K562 (cell line): ENCODE data around the gene CRYZL1. TPM values are rescaled to one million over a fixed set of nuclear protein-coding genes. Genes with fewer than 3 reads are reported as not detected.

ENCODE experiments used
- ARNT ChIP-seq, 2 experiments: fragments of 450-650 bp; IDR thresholded peaks; 2 replicates each; pipeline ENCODE4 v1.6.1; 2016; ENCODE audit warnings: mild to moderate bottlenecking in 1 of 2
- ATF1 ChIP-seq, 2 experiments: fragments of 450-650 bp in 1 of 2; IDR thresholded peaks; 2 replicates each; pipeline ENCODE4 v1.6.1; 2016; ENCODE audit warnings: missing compliant biosample characterization in 1 of 2, missing genetic modification characterization in 1 of 2
- BACH1 ChIP-seq: fragments of 200-800 bp; sonication (Bioruptor generic); IDR thresholded peaks from 2 replicates; pipeline ENCODE4 v1.6.1; 2016; ENCODE audit warnings: missing genetic modification characterization, missing compliant biosample characterization
- CBX1 ChIP-seq: sonication (generic); IDR thresholded peaks from 2 replicates; pipeline ENCODE4 v1.6.1; 2016; ENCODE audit warnings: antibody characterized with exemption, low read depth, mild to moderate bottlenecking
- CC2D1A ChIP-seq: fragments of 450-650 bp; IDR thresholded peaks from 2 replicates; pipeline ENCODE4 v1.6.1; 2017; ENCODE audit warnings: mild to moderate bottlenecking
- CREM ChIP-seq: IDR thresholded peaks from 2 replicates; pipeline ENCODE4 v1.6.1; 2014; ENCODE audit warnings: antibody characterized with exemption, low read depth
- CXXC5 ChIP-seq: fragments of 250-450 bp; sonication (Bioruptor Pico); IDR thresholded peaks from 2 replicates; pipeline ENCODE4 v1.8.0; 2022; ENCODE audit warnings: inconsistent platforms, mild to moderate bottlenecking, moderate library complexity
- E2F4 ChIP-seq: sonication (generic); formaldehyde crosslinking; IDR thresholded peaks from 2 replicates; pipeline ENCODE4 v1.8.0; 2022; ENCODE audit warnings: mild to moderate bottlenecking, low read depth, missing genetic modification reagents
- ELF1 ChIP-seq: fragments of 200-800 bp; sonication (Bioruptor generic); IDR thresholded peaks from 2 replicates; pipeline ENCODE4 v1.6.1; 2016; ENCODE audit warnings: missing genetic modification characterization, missing compliant biosample characterization
- ETV1 ChIP-seq: fragments of 450-650 bp; conservative IDR thresholded peaks from 2 replicates; pipeline ENCODE4 v1.6.1; 2016; ENCODE audit warnings: missing genetic modification characterization, control low read depth, low read depth, missing compliant biosample characterization
- FOXJ3 ChIP-seq: sonication (generic); formaldehyde crosslinking; IDR thresholded peaks from 2 replicates; pipeline ENCODE4 v1.4.0; 2020; ENCODE audit warnings: mild to moderate bottlenecking, missing genetic modification reagents
- HDAC2 ChIP-seq: fragments of 450-650 bp; IDR thresholded peaks from 2 replicates; pipeline ENCODE4 v1.6.1; 2016; ENCODE audit warnings: mild to moderate bottlenecking
- HES1 ChIP-seq: fragments of 450-650 bp; IDR thresholded peaks from 2 replicates; pipeline ENCODE4 v1.6.1; 2016; ENCODE audit warnings: low read depth, mild to moderate bottlenecking, moderate library complexity
- KDM1A ChIP-seq, 2 experiments: fragments of 450-650 bp; IDR thresholded peaks; 2 replicates each; pipeline ENCODE4 v1.6.1; 2016; ENCODE audit warnings: mild to moderate bottlenecking in 2 of 2
- MAFF ChIP-seq: IDR thresholded peaks from 2 replicates; pipeline ENCODE4 v1.6.1; 2012; ENCODE audit warnings: low read length, improper control_type of control experiment
- MLLT1 ChIP-seq, 2 experiments: fragments of 450-650 bp; IDR thresholded peaks; 2 replicates each; pipeline ENCODE4 v1.6.1; 2016
- MYC ChIP-seq, 2 experiments: fragments of 250-450 bp in 1 of 2; sonication (Bioruptor Pico) in 1 of 2; IDR thresholded peaks; 2 replicates each; pipeline versions ENCODE4 v1.5.1 to v1.6.1; 2012 to 2021; ENCODE audit warnings: low read depth in 2 of 2, borderline replicate concordance in 1 of 2, improper control_type of control experiment in 1 of 2, low read length in 1 of 2, mild to moderate bottlenecking in 1 of 2, moderate library complexity in 1 of 2
- NBN ChIP-seq: fragments of 450-650 bp; IDR thresholded peaks from 2 replicates; pipeline ENCODE4 v1.6.1; 2016; ENCODE audit warnings: low read depth, mild to moderate bottlenecking
- RBM39 ChIP-seq: fragments of 200-400 bp; formaldehyde crosslinking; optimal IDR thresholded peaks from 2 replicates; pipeline ENCODE3; 2018; ENCODE audit warnings: low read depth, low read length
- RCOR1 ChIP-seq, 2 experiments: IDR thresholded peaks; 2 replicates each; pipeline ENCODE4 v1.6.1; 2012; ENCODE audit warnings: low read depth in 2 of 2, low read length in 2 of 2, borderline replicate concordance in 1 of 2, improper control_type of control experiment in 1 of 2
- RNF2 ChIP-seq: sonication (generic); IDR thresholded peaks from 2 replicates; pipeline ENCODE4 v1.6.1; 2016
- SMARCA4 ChIP-seq: fragments of 450-650 bp; IDR thresholded peaks from 2 replicates; pipeline ENCODE4 v1.6.1; 2016
- SMARCC2 ChIP-seq: fragments of 450-650 bp; IDR thresholded peaks from 2 replicates; pipeline ENCODE4 v1.6.1; 2017; ENCODE audit warnings: antibody characterized with exemption, moderate library complexity, mild to moderate bottlenecking, low read depth
- STAT5B ChIP-seq: fragments of 250-450 bp; sonication (Bioruptor Pico); IDR thresholded peaks from 2 replicates; pipeline ENCODE4 v1.8.0; 2021; ENCODE audit warnings: mild to moderate bottlenecking, inconsistent platforms
- THAP7 ChIP-seq: fragments of 250-450 bp; sonication (Bioruptor Pico); IDR thresholded peaks from 2 replicates; pipeline ENCODE4 v1.5.0; 2021
- TRIM24 ChIP-seq, 2 experiments: fragments of 450-650 bp; IDR thresholded peaks; 2 replicates each; pipeline ENCODE4 v1.6.1; 2016
- ZNF668 ChIP-seq: fragments of 250-450 bp; sonication (Bioruptor Pico); IDR thresholded peaks from 2 replicates; pipeline ENCODE4 v1.8.0; 2022; ENCODE audit warnings: mild to moderate bottlenecking, inconsistent platforms
- polyA plus RNA-seq, 8 experiments: library from polyadenylated mRNA; depleted of rRNA in 4 of 8; stranded (reverse) in 5 of 8; unstranded in 3 of 8; fragments of >200 nt; fragmentation: Nextera tagmentation in 2 of 8; fragmentation: Illumina TruSeq in 1 of 8; extraction: Ambion mirVana in 2 of 8; extraction: Trizol in 1 of 8; gene quantifications; 2 replicates each; pipeline versions ENCODE4 v1.2.1 to v1.2.3, GENCODE V29; 2011 to 2014; ENCODE audit warnings: inconsistent platforms in 1 of 8, missing spikeins in 1 of 8
- total RNA-seq, 7 experiments: library from RNA; depleted of rRNA in 6 of 7; stranded (reverse); fragments of >200 nt in 6 of 7; fragmentation: Illumina TruSeq in 2 of 7; extraction: Trizol in 2 of 7; gene quantifications; 2 replicates each; pipeline versions ENCODE4 v1.2.1 to v1.2.3, GENCODE V29; 2011 to 2021; ENCODE audit warnings: low replicate concordance in 1 of 7

CRYZL1 gene
- total and polyA plus RNA-seq, 9 of the 15 experiments (the other 6 are each of a cell fraction or from before 2014, with no cell fraction given): 19.9 to 98.2 (median 39.2) TPM

GRCh38 chr21:33541105-33541711 lies 100.3 kb downstream of the CRYZL1 start (continued):
- TF ChIP-seq THAP7 (CRISPR knock-in tag) (no peak), CBX1 (peak; percentile 69; the same call in 1 of the 2 replicates), CREM (peak; percentile 73), SMARCA4 (no peak), NBN (peak; percentile 19; the same call in 1 of the 2 replicates), ATF1 (CRISPR knock-in tag; IDR thresholded peaks at IDR 0.05) (no peak), ATF1 (tag; IDR thresholded peaks at IDR 0.05) (peak; percentile 41), ZNF668 (CRISPR knock-in tag) (0 out of 2 replicates have a peak, but pooled peaks have one; percentile 71), KDM1A (IDR thresholded peaks at IDR 0.05) (peak in 1 of 2 experiments; percentile 76; a peak in 2 of 4 replicates), E2F4 (CRISPR knock-in tag) (no peak), RNF2 (no peak; the same call in 1 of the 2 replicates), ELF1 (no peak), MAFF (no peak), TRIM24 (IDR thresholded peaks at IDR 0.05) (0 out of 4 replicates have a peak, but pooled peaks have one; percentile 31 to 32), ARNT (IDR thresholded peaks at IDR 0.05) (peak in 1 of 2 experiments; percentile 38; a peak in 2 of 4 replicates), MYC (IDR thresholded peaks at IDR 0.05; ENCODE audit: low read depth, low read length) (peak; percentile 32; the same call in 1 of the 2 replicates), MYC (CRISPR knock-in tag; IDR thresholded peaks at IDR 0.05; ENCODE audit: borderline replicate concordance, low read depth) (no peak), CXXC5 (0 out of 2 replicates have a peak, but pooled peaks have one; percentile 23), RBM39 (peak; percentile 59), ETV1 (peak; percentile 89), SMARCC2 (0 out of 2 replicates have a peak, but pooled peaks have one; percentile 26), CC2D1A (peak; percentile 44; the same call in 1 of the 2 replicates), BACH1 (0 out of 2 replicates have a peak, but pooled peaks have one; percentile 6), MLLT1 (IDR thresholded peaks at IDR 0.05) (0 out of 4 replicates have a peak, but pooled peaks have one; percentile 10 to 39), STAT5B (CRISPR knock-in tag) (no peak), HES1 (0 out of 2 replicates have a peak, but pooled peaks have one; percentile 13), RCOR1 (IDR thresholded peaks at IDR 0.05; ENCODE audit: borderline replicate concordance in 1 of 2, low read depth in 2 of 2, low read length in 2 of 2) (peak in 1 of 2 experiments; percentile 65; a peak in 1 of 4 replicates), HDAC2 (0 out of 2 replicates have a peak, but pooled peaks have one; percentile 12), FOXJ3 (CRISPR knock-in tag) (no peak)
- TF ChIP-seq, all 486 proteins: peak for 56
